Measurements from ENCODE around the gene CCDC92B. TPM values are rescaled to one million over a fixed set of nuclear protein-coding genes. Genes with fewer than 3 reads are reported as not detected.

Gene CCDC92B
- polyA plus RNA-seq, 1 donor from 2014 or later, result 0.32 TPM

DNA sequence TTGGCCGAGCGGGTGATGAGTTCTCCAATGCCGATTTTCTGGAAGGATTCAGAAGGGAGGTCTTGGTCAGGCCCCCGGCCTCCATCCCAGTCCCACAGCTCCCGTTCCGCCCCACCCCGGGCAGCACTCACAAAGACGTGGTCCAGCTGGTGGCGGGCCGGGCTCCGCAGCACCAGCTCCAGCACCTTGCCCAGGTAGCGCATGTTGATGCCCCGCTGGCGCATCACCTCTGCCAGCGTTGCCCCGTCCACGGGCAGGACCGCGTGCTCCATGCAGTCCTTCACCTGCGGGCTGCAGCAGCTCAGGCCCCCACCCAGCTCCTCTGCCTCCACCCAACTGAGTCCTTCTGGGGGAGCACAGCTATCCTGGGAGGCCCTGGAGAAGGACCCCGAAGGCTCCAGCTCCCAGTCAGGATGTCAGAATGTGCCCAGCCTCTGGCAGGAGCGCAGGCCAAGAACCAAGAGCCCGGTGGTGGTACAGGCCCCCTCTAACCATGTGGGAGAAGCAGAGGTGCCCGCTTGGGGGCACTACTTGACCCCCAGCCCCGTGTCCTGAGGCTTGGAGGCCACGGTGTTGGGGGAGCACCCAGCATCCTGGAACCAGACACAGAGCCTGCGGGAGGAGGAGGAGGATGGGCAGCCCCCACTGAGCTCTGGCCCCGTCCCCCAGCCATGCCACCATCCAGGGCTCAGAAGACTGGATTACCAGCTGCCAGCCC is 54.0 kb downstream of the CCDC92B start:
- H3K4me3 ChIP-seq (ENCODE audit: low read length), result no peak overlapping the region
- H3K27me3 ChIP-seq (ENCODE audit: insufficient read depth, low read depth, low read length), result no peaks in the 10 kb centered on the region
- no peaks in the 10 kb centered on the region for H3K36me3 ChIP-seq (ENCODE audit: insufficient read depth, low read length)
- no peaks in the 10 kb centered on the region for H3F3A ChIP-seq (ENCODE audit: insufficient read depth, low read length, poor library complexity, severe bottlenecking)
- TF ChIP-seq EZH2 (IDR thresholded peaks at IDR 0.05; ENCODE audit: borderline replicate concordance, insufficient read depth, low read length, poor library complexity, severe bottlenecking), result no peak
- TF ChIP-seq POLR2AphosphoS5 (IDR thresholded peaks at IDR 0.05), result no peak
- TF ChIP-seq, protein P1, sequence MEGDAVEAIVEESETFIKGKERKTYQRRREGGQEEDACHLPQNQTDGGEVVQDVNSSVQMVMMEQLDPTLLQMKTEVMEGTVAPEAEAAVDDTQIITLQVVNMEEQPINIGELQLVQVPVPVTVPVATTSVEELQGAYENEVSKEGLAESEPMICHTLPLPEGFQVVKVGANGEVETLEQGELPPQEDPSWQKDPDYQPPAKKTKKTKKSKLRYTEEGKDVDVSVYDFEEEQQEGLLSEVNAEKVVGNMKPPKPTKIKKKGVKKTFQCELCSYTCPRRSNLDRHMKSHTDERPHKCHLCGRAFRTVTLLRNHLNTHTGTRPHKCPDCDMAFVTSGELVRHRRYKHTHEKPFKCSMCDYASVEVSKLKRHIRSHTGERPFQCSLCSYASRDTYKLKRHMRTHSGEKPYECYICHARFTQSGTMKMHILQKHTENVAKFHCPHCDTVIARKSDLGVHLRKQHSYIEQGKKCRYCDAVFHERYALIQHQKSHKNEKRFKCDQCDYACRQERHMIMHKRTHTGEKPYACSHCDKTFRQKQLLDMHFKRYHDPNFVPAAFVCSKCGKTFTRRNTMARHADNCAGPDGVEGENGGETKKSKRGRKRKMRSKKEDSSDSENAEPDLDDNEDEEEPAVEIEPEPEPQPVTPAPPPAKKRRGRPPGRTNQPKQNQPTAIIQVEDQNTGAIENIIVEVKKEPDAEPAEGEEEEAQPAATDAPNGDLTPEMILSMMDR (IDR thresholded peaks at IDR 0.05; ENCODE audit: poor library complexity, severe bottlenecking), result no peak
- TF ChIP-seq RAD21 (conservative IDR thresholded peaks at IDR 0.05), result no peak
- TF ChIP-seq, protein P2, sequence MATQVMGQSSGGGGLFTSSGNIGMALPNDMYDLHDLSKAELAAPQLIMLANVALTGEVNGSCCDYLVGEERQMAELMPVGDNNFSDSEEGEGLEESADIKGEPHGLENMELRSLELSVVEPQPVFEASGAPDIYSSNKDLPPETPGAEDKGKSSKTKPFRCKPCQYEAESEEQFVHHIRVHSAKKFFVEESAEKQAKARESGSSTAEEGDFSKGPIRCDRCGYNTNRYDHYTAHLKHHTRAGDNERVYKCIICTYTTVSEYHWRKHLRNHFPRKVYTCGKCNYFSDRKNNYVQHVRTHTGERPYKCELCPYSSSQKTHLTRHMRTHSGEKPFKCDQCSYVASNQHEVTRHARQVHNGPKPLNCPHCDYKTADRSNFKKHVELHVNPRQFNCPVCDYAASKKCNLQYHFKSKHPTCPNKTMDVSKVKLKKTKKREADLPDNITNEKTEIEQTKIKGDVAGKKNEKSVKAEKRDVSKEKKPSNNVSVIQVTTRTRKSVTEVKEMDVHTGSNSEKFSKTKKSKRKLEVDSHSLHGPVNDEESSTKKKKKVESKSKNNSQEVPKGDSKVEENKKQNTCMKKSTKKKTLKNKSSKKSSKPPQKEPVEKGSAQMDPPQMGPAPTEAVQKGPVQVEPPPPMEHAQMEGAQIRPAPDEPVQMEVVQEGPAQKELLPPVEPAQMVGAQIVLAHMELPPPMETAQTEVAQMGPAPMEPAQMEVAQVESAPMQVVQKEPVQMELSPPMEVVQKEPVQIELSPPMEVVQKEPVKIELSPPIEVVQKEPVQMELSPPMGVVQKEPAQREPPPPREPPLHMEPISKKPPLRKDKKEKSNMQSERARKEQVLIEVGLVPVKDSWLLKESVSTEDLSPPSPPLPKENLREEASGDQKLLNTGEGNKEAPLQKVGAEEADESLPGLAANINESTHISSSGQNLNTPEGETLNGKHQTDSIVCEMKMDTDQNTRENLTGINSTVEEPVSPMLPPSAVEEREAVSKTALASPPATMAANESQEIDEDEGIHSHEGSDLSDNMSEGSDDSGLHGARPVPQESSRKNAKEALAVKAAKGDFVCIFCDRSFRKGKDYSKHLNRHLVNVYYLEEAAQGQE (IDR thresholded peaks at IDR 0.05; ENCODE audit: borderline replicate concordance), result no peak
- TF ChIP-seq MXI1 (conservative IDR thresholded peaks at IDR 0.05; ENCODE audit: poor library complexity, severe bottlenecking), result no peak
- TF ChIP-seq SMC3 (conservative IDR thresholded peaks at IDR 0.05; ENCODE audit: poor library complexity), result no peak
- no peak overlapping the region for H3K9ac ChIP-seq (ENCODE audit: low read length)
- H2AFZ ChIP-seq (ENCODE audit: low read depth, low read length), result no peak overlapping the region
- no peaks in the 10 kb centered on the region for H3K9me2 ChIP-seq (ENCODE audit: insufficient read depth, low read length)
- no peaks in the 10 kb centered on the region for H3K79me2 ChIP-seq (replicated peaks; ENCODE audit: insufficient read depth, low read length)
- no peaks in the 10 kb centered on the region for H3K9me3 ChIP-seq (ENCODE audit: low read length)
- no peaks in the 10 kb centered on the region for H4K20me1 ChIP-seq (ENCODE audit: insufficient read depth)
- H3K27ac ChIP-seq (ENCODE audit: low read length), result no peak overlapping the region
- no peak overlapping the region for H3K4me2 ChIP-seq (ENCODE audit: low read length)

GRCh38 chr17:2694381-2695242 is 54.8 kb downstream of the CCDC92B start:
- no peaks in the 10 kb centered on the region for H3K9me2 ChIP-seq (ENCODE audit: insufficient read depth, low read length)
- no peaks in the 10 kb centered on the region for H3K9me3 ChIP-seq (ENCODE audit: low read length)
- H3F3A ChIP-seq (ENCODE audit: insufficient read depth, low read length, poor library complexity, severe bottlenecking), result no peaks in the 10 kb centered on the region
- no peak for TF ChIP-seq POLR2AphosphoS5 (IDR thresholded peaks at IDR 0.05)
- TF ChIP-seq EP300 (conservative IDR thresholded peaks at IDR 0.05; ENCODE audit: poor library complexity, severe bottlenecking), result no peak
- no peak for TF ChIP-seq EZH2 (IDR thresholded peaks at IDR 0.05; ENCODE audit: borderline replicate concordance, insufficient read depth, low read length, poor library complexity, severe bottlenecking)
- TF ChIP-seq, protein P2 (IDR thresholded peaks at IDR 0.05; ENCODE audit: borderline replicate concordance), result no peak
- TF ChIP-seq SMC3 (conservative IDR thresholded peaks at IDR 0.05; ENCODE audit: poor library complexity), result no peak
- no peak for TF ChIP-seq RAD21 (conservative IDR thresholded peaks at IDR 0.05)
- no peak for TF ChIP-seq MXI1 (conservative IDR thresholded peaks at IDR 0.05; ENCODE audit: poor library complexity, severe bottlenecking)
- TF ChIP-seq, protein P1 (IDR thresholded peaks at IDR 0.05; ENCODE audit: poor library complexity, severe bottlenecking), result no peak
- no peak for TF ChIP-seq TAF1 (IDR thresholded peaks at IDR 0.05; ENCODE audit: low read depth)
- H3K79me2 ChIP-seq (replicated peaks; ENCODE audit: insufficient read depth, low read length), result no peaks in the 10 kb centered on the region
- H3K9ac ChIP-seq (ENCODE audit: low read length), result no peak overlapping the region
- no peak overlapping the region for H3K27ac ChIP-seq (ENCODE audit: low read length)
- H3K4me2 ChIP-seq (ENCODE audit: low read length), result no peak overlapping the region
- no peaks in the 10 kb centered on the region for H4K20me1 ChIP-seq (ENCODE audit: insufficient read depth)
- no peaks in the 10 kb centered on the region for H3K27me3 ChIP-seq (ENCODE audit: insufficient read depth, low read depth, low read length)
- H3K36me3 ChIP-seq (ENCODE audit: insufficient read depth, low read length), result no peaks in the 10 kb centered on the region
- H3K4me3 ChIP-seq (ENCODE audit: low read length), result no peak overlapping the region
- no peak overlapping the region for H2AFZ ChIP-seq (ENCODE audit: low read depth, low read length)
